Mesothelial cell of epicardium (in vitro differentiated cells): Measurements from ENCODE around the gene ACOXL. TPM values are rescaled to one million over a fixed set of nuclear protein-coding genes. Genes with fewer than 3 reads are reported as not detected.

ENCODE experiments used
- DNase-seq, 2 experiments: peaks; one replicate each; pipeline ENCODE4 v3.0.0; 2021; ENCODE audit warnings: low spot score in 2 of 2; ENCODE audit not compliant: unreplicated experiment in 2 of 2
- H3K27ac Mint-ChIP-seq: 2 replicates; pipeline ENCODE4 v1.8.0; 2021; ENCODE audit warnings: mixed read lengths
- H3K27me3 Mint-ChIP-seq: 2 replicates; pipeline ENCODE4 v1.8.0; 2021; ENCODE audit warnings: low read depth, mixed read lengths
- H3K36me3 Mint-ChIP-seq: 2 replicates; pipeline ENCODE4 v1.8.0; 2021; ENCODE audit warnings: mixed read lengths
- H3K4me1 Mint-ChIP-seq: 2 replicates; pipeline ENCODE4 v1.8.0; 2021; ENCODE audit warnings: mixed read lengths
- H3K4me3 Mint-ChIP-seq: 2 replicates; pipeline ENCODE4 v1.8.0; 2021; ENCODE audit warnings: mild to moderate bottlenecking, moderate library complexity, mixed read lengths
- H3K9me3 Mint-ChIP-seq: 2 replicates; pipeline ENCODE4 v1.8.0; 2021; ENCODE audit warnings: mixed read lengths
- CTCF ChIP-seq: fragments of 200-600 bp; sonication (generic); IDR thresholded peaks from one replicate; pipeline ENCODE4 v1.5.0; 2021; ENCODE audit warnings: antibody characterized with exemption; ENCODE audit not compliant: unreplicated experiment
- total RNA-seq: library from RNA; stranded (reverse); gene quantifications from 3 replicates; pipeline ENCODE4 v1.2.1, GENCODE V29; 2021

ACOXL gene
- total RNA-seq, 1 donor from 2014 or later = 0.20 TPM

GRCh38 chr2:110726285-110726684 is 6.1 kb upstream of the ACOXL start:
- Mint-ChIP-seq H3K4me3 (no peak overlapping the region), H3K36me3 (no peaks in the 10 kb centered on the region), H3K4me1 (no peaks in the 10 kb centered on the region), H3K27me3 (peaks cover 51% of the 10 kb centered on the region), H3K9me3 (peaks cover 6% of the 10 kb centered on the region), H3K27ac (no peak overlapping the region)
- no peak for DNase-seq
- TF ChIP-seq CTCF = no peak

GRCh38 chr2:110727923-110728322 is 4.5 kb upstream of the ACOXL start:
- Mint-ChIP-seq H3K27ac (no peak overlapping the region), H3K9me3 (peaks cover 9% of the 10 kb centered on the region), H3K27me3 (peaks cover 62% of the 10 kb centered on the region), H3K4me3 (no peak overlapping the region), H3K4me1 (peaks cover 3% of the 10 kb centered on the region), H3K36me3 (no peaks in the 10 kb centered on the region)
- TF ChIP-seq CTCF = no peak
- no peak for DNase-seq

GRCh38 chr2:110729106-110729505 is 3.3 kb upstream of the ACOXL start:
- Mint-ChIP-seq H3K4me1 (peaks cover 7% of the 10 kb centered on the region), H3K27me3 (peaks cover 67% of the 10 kb centered on the region)

GRCh38 chr2:110731064-110731463 is 1.3 kb upstream of the ACOXL start:
- H3K27me3 Mint-ChIP-seq = peaks cover 79% of the 10 kb centered on the region
- peaks cover 9% of the 10 kb centered on the region for H3K9me3 Mint-ChIP-seq
- no peak for DNase-seq
- H3K4me1 Mint-ChIP-seq = peaks cover 7% of the 10 kb centered on the region
- H3K4me3 Mint-ChIP-seq = no peak overlapping the region
- H3K27ac Mint-ChIP-seq = no peak overlapping the region
- no peak for TF ChIP-seq CTCF
- no peaks in the 10 kb centered on the region for H3K36me3 Mint-ChIP-seq

More at GRCh38 chr2:110729106-110729505, 3.3 kb upstream of the ACOXL start:
- Mint-ChIP-seq H3K9me3 (peaks cover 9% of the 10 kb centered on the region), H3K4me3 (no peak overlapping the region), H3K36me3 (no peaks in the 10 kb centered on the region), H3K27ac (no peak overlapping the region)
- no peak for TF ChIP-seq CTCF
- no peak for DNase-seq

GRCh38 chr2:110735366-110735765 is 3.0 kb downstream of the ACOXL start:
- Mint-ChIP-seq H3K36me3 (peaks cover 3% of the 10 kb centered on the region), H3K27ac (no peak overlapping the region), H3K27me3 (peaks cover 76% of the 10 kb centered on the region), H3K9me3 (peaks cover 17% of the 10 kb centered on the region), H3K4me3 (no peak overlapping the region), H3K4me1 (peaks cover 7% of the 10 kb centered on the region)
- DNase-seq = no peak
- no peak for TF ChIP-seq CTCF

- peaks cover 11% of the 10 kb centered on the region for H3K4me1 Mint-ChIP-seq
- peaks cover 3% of the 10 kb centered on the region for H3K36me3 Mint-ChIP-seq
- peaks cover 68% of the 10 kb centered on the region for H3K27me3 Mint-ChIP-seq
- peaks cover 8% of the 10 kb centered on the region for H3K9me3 Mint-ChIP-seq
- no peak overlapping the region for H3K27ac Mint-ChIP-seq
- H3K4me3 Mint-ChIP-seq = no peak overlapping the region
- no peak for DNase-seq
- TF ChIP-seq CTCF = no peak
Observed at GRCh38 chr2:110737783-110738182, 5.4 kb downstream of the ACOXL start.
